Heart right ventricle (tissue), 16 donors: ENCODE data around the gene OR2AP1. TPM values are rescaled to one million over a fixed set of nuclear protein-coding genes. Genes with fewer than 3 reads are reported as not detected.
"Not testable (repeated sequence)": the region's sequence is repeated elsewhere in the genome, so short reads cannot be mapped to it uniquely, and the experiment has no call there.

Experiments
- ATAC-seq, 8 donors: fragments of 200-7000 bp; cut with Tn5 transposase; one replicate each; pipeline ENCODE4 v1.9.1; 2020; ENCODE audit warnings: mild to moderate bottlenecking in 8 of 8, moderate library complexity in 8 of 8, moderate number of reproducible peaks in 1 of 8
- DNase-seq, 2 donors: peaks; one replicate each; pipeline ENCODE4 v3.0.0-alpha.2; 2020
- H3K27ac ChIP-seq, 10 donors: fragments of 200-600 bp; sonication (generic) in 2 of 10; one replicate each; pipeline versions ENCODE4 v1.5.0 to v1.8.0; 2020 to 2022; ENCODE audit warnings: mild to moderate bottlenecking in 3 of 10
- H3K27me3 ChIP-seq, 7 donors: fragments of 200-600 bp; one replicate each; pipeline ENCODE4 v1.8.0; 2021 to 2022; ENCODE audit warnings: mild to moderate bottlenecking in 2 of 7
- H3K36me3 ChIP-seq, 9 donors: fragments of 200-600 bp; sonication (generic) in 1 of 9; one replicate each; pipeline versions ENCODE4 v1.5.0 to v1.8.0; 2020 to 2022; ENCODE audit warnings: mild to moderate bottlenecking in 2 of 9
- H3K4me1 ChIP-seq, 9 donors: fragments of 200-600 bp; sonication (generic) in 1 of 9; one replicate each; pipeline versions ENCODE4 v1.5.0 to v1.8.0; 2020 to 2022; ENCODE audit warnings: mild to moderate bottlenecking in 4 of 9
- H3K4me3 ChIP-seq, 10 donors: fragments of 200-600 bp; sonication (generic) in 2 of 10; one replicate each; pipeline versions ENCODE4 v1.5.0 to v1.8.0; 2020 to 2022; ENCODE audit warnings: mild to moderate bottlenecking in 7 of 10, moderate library complexity in 2 of 10
- H3K9me3 ChIP-seq, 11 donors: fragments of 200-600 bp in 10 of 11; sonication (generic) in 2 of 11; one replicate each; pipeline versions ENCODE4 v1.5.0 to v1.8.0; 2013 to 2022; ENCODE audit warnings: mild to moderate bottlenecking in 2 of 11, control low read depth in 1 of 11, moderate library complexity in 1 of 11
- WGBS, 2 donors: extraction: QIAGEN DNeasy Blood & Tissue Kit; methylation state at CpG; one replicate each; pipeline ENCODE4 v1.1.7; 2013; ENCODE audit warnings: inconsistent platforms in 1 of 2; 5-methylcytosine and 5-hydroxymethylcytosine counted together
- intact Hi-C, 10 donors: fragments of 100-400 bp; cut with DNase I; formaldehyde crosslinking; loops; one replicate each; pipeline versions ENCODE4 v1.11.1 to v1.14.2; 2022
- polyA plus RNA-seq, 2 donors: library from polyadenylated mRNA; stranded (reverse); fragments of 200-250 nt; gene quantifications; one replicate each; pipeline ENCODE4 v1.2.3, GENCODE V29; 2013
- total RNA-seq, 10 donors: library from RNA; stranded (reverse); fragmentation: NEBNext Ultra II Directional in 3 of 10; extraction: Animal tissue kit (Norgen Biotek cat#: 25700) in 3 of 10; gene quantifications; one replicate each; pipeline versions ENCODE4 v1.2.1 to v1.2.4, GENCODE V29; 2021 to 2023
- TF ChIP-seq, protein P1 (sequence below), 9 donors: fragments of 200-600 bp; sonication (generic) in 2 of 9; IDR thresholded peaks; one replicate each; pipeline versions ENCODE4 v1.5.0 to v1.8.0; 2021 to 2022; ENCODE audit warnings: antibody characterized with exemption in 9 of 9, mild to moderate bottlenecking in 5 of 9, moderate library complexity in 1 of 9
- donor health status: Arrhythmogenic right ventricular cardiomyopathy.
- donor health status: ischemic (EF 13 %, LVEDD 7.1; RV severe dilation, severe dysfunction).
- donor health status: healthy with polysubstance abuse.
- donor health status: DM: no; HTN: yes; CAD: no.
- donor health status: DM: no; HTN: no; CAD: no.
- donor health status: ischemic (EF 25% LVEDD 6.9; RV normal size, moderate dysfunction).
- donor health status: ischemic (EF 25% LVEDD 5.7; RV mildly dilated, moderate dysfunction).
- donor health status: healthy.
- donor health status: DM: yes; HTN: yes; CAD: no.
- donor health status: Ischemic cardiomyopathy.
- donor health status: ischemic (EF 35%, LVEDD 5.7; RV mildly dilated, moderate dysfunction).
- donor health status: nonischemic (EF 11% LVEDD 7.7; RV severe dilation, severe dysfunction).
- donor health status: DM: yes; HTN: yes; CAD: no.
- donor health status: PGD.
- donor health status: ischemic (EF 29% LVEDD 5.4; RV normal size, mild dysfunction).
- donor health status: nonischemic (EF 23%, LVEDD 6.1; RV moderate dilation, normal function).

OR2AP1 gene
- total and polyA plus RNA-seq, 12 donors: not detected

DNA sequence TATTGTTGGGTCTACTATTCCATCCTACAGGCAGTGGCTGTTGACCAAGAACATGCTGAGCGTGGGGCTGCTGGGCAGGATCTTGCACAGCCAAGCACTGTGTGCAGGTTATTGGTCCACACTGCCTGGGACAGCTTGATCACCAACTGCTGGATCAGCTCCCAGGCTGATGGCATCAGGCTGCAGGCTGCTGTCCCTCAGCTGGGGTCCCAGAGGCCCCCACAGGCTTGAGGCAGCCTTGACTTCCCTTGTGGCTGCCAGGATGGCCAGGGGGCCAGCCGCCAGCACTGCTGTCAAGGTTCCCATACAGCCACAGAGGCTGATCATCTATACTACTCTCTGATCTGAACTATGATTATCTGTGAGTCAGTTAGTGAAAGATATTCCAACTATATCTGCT lies 9.8 kb downstream of the OR2AP1 start:
- H3K9me3 ChIP-seq: peaks cover 0 to 27% (median 0%) of the 10 kb centered on the region in 11 donors
- H3K27ac ChIP-seq: no peak overlapping the region
- 94 to 97% methylated on average over 2 of the region's 2 CpGs for WGBS, 2 donors
- ATAC-seq: no peak
- peaks cover 0 to 7% (median 0%) of the 10 kb centered on the region in 7 donors for H3K27me3 ChIP-seq
- intact Hi-C loops: no loop called here
- H3K36me3 ChIP-seq: no peaks in the 10 kb centered on the region
- no peaks in the 10 kb centered on the region for H3K4me1 ChIP-seq
- no peak overlapping the region for H3K4me3 ChIP-seq
- no peak for DNase-seq
- TF ChIP-seq, protein P1, sequence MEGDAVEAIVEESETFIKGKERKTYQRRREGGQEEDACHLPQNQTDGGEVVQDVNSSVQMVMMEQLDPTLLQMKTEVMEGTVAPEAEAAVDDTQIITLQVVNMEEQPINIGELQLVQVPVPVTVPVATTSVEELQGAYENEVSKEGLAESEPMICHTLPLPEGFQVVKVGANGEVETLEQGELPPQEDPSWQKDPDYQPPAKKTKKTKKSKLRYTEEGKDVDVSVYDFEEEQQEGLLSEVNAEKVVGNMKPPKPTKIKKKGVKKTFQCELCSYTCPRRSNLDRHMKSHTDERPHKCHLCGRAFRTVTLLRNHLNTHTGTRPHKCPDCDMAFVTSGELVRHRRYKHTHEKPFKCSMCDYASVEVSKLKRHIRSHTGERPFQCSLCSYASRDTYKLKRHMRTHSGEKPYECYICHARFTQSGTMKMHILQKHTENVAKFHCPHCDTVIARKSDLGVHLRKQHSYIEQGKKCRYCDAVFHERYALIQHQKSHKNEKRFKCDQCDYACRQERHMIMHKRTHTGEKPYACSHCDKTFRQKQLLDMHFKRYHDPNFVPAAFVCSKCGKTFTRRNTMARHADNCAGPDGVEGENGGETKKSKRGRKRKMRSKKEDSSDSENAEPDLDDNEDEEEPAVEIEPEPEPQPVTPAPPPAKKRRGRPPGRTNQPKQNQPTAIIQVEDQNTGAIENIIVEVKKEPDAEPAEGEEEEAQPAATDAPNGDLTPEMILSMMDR (IDR thresholded peaks at IDR 0.05): no peak

DNA sequence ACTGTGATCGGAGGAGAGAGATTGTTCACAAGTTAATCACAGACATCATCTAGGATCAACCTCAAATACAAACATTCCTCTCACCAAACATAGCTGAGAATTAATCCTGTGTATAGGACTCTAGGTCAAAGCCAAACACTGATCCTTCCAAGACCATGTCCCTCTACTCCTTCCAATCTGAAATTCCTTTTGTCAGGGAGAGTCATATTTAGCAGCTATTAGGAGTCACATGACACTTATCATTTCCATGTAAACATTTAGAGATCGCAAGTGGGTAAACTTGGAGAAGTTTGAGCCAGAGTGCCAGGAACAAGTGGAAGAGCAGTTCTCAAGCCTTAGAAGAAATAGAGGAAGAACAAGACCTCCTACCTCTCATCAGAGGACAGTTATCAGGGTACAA lies 13.5 kb downstream of the OR2AP1 start:
- intact Hi-C loops: no loop called here
- no peak overlapping the region for H3K4me3 ChIP-seq
- WGBS, 2 donors: 89 to 90% methylated on average over 2 of the region's 2 CpGs
- H3K27ac ChIP-seq: no peak overlapping the region
- ATAC-seq (no peak), DNase-seq (no peak)
- no peaks in the 10 kb centered on the region for H3K4me1 ChIP-seq
- peaks cover 0 to 7% (median 0%) of the 10 kb centered on the region in 7 donors for H3K27me3 ChIP-seq
- TF ChIP-seq, protein P1 (IDR thresholded peaks at IDR 0.05): no peak
- H3K36me3 ChIP-seq: no peaks in the 10 kb centered on the region
- H3K9me3 ChIP-seq: peaks cover 0 to 18% (median 0%) of the 10 kb centered on the region in 11 donors

DNA sequence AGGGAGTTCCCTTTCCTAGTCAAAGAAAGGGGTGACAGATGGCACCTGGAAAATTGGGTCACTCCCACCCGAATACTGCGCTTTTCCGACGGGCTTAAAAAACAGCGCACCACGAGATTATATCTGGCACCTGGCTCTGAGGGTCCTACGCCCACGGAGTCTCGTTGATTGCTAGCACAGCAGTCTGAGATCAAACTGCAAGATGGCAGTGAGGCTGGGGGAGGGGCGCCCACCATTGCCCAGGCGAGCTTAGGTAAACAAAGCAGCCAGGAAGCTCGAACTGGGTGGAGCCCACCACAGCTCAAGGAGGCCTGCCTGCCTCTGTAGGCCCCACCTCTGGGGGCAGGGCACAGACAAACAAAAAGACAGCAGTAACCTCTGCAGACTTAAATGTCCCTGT lies 17.9 kb downstream of the OR2AP1 start:
- H3K27me3 ChIP-seq, H3K4me3 ChIP-seq, H3K27ac ChIP-seq, ATAC-seq, DNase-seq, H3K36me3 ChIP-seq, intact Hi-C loops, H3K4me1 ChIP-seq: not testable (repeated sequence)
- WGBS, 2 donors: 60 to 68% methylated on average over 12 of the region's 12 CpGs
- H3K9me3 ChIP-seq: peaks cover 0 to 12% (median 0%) of the 10 kb centered on the region in 11 donors

DNA sequence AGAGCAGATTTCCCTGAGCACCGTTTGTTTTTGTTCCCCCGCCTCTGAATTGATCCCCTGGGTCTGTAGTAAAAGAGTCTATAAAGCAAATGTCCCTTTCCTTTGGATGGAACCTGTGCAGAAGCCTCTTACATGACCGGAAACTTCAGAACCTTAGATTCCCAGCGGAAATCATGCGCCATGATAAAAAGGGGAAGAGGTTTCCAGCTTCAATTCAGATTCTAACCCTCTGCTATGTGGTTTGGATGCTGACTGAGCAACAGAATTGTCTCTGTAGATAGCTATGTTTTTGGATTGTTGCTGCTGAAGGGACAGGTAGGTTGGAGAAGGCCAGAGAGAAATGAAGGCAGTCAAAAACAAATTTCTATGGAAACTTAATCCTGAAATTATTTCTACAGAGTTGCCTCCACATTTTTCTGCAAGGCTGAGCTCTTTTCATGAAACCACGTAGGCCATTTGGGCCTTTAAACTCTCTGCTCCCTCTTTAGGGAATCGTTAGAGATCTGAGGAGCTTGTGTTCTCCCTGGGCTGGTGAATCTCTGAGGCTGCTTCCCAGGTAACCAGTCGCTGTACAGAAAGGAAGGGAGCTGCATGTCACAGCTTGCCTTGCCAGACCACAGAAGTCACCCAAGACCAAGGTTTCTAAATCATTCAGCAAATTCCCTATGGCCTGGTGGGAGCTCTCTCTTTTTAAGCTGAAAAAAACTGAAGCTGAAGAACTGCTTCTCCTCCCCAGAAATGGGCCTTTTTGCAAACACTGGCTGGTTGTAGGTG lies 35.7 kb downstream of the OR2AP1 start:
- Histone ChIP-seq H3K27ac (no peak overlapping the region), H3K4me1 (no peaks in the 10 kb centered on the region), H3K4me3 (no peak overlapping the region), H3K36me3 (no peaks in the 10 kb centered on the region), H3K27me3 (peaks cover 0 to 5% (median 0%) of the 10 kb centered on the region in 7 donors), H3K9me3 (no peaks in the 10 kb centered on the region)
- ATAC-seq (no peak), DNase-seq (no peak)
- TF ChIP-seq, protein P1 (IDR thresholded peaks at IDR 0.05): no peak
- WGBS, 2 donors: 57 to 64% methylated on average over 8 of the region's 8 CpGs
- intact Hi-C loops: no loop called here

DNA sequence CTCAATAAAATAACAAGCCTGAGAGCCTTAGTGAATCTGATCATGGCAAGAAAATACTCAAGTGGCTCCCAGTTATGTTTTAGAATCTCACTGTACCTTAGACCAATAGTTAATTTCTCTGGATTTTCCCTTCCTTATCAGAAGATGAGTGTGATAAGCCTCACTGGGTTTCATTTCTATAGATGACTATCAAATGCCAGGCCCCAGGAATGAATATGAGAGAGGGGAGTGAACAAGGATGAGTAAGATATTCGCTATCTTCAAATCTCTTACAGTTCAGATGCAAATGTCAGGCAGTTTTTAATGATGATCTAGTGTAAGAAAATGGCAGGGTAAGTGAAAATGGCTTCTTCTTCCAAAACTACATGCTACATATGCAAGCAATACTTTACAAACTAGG lies 38.3 kb downstream of the OR2AP1 start:
- intact Hi-C loops: no loop called here
- Histone ChIP-seq H3K27me3 (peaks cover 0 to 5% (median 0%) of the 10 kb centered on the region in 7 donors), H3K27ac (no peak overlapping the region), H3K4me1 (no peaks in the 10 kb centered on the region), H3K36me3 (no peaks in the 10 kb centered on the region), H3K4me3 (no peak overlapping the region), H3K9me3 (peaks cover 0 to 20% (median 15%) of the 10 kb centered on the region in 11 donors)
- TF ChIP-seq, protein P1 (IDR thresholded peaks at IDR 0.05): no peak
- ATAC-seq: no peak
- no peak for DNase-seq
- 85 to 88% methylated on average over 1 of the region's 1 CpG for WGBS, 2 donors
